Tibial nerve (tissue), 4 donors: ENCODE data around the gene MANBA.

Experiments used
- CTCF ChIP-seq, 5 experiments: fragments of 200-600 bp in 3 of 5; fragments of 450-650 bp in 2 of 5; sonication (generic) in 3 of 5; IDR thresholded peaks; one replicate each; pipeline ENCODE4 v1.5.1; 2016 to 2019; ENCODE audit warnings: antibody characterized with exemption in 5 of 5, mild to moderate bottlenecking in 3 of 5, moderate library complexity in 2 of 5
- EP300 ChIP-seq, 2 donors: sonication (generic); formaldehyde crosslinking; IDR thresholded peaks; one replicate each; pipeline ENCODE4 v1.6.1; 2017; ENCODE audit warnings: antibody characterized with exemption in 2 of 2, mild to moderate bottlenecking in 1 of 2
- POLR2A ChIP-seq, 2 donors: fragments of 450-650 bp; IDR thresholded peaks; one replicate each; pipeline ENCODE4 v1.6.1; 2017; ENCODE audit warnings: antibody characterized with exemption in 2 of 2, mild to moderate bottlenecking in 2 of 2, moderate library complexity in 2 of 2

GRCh38 chr4:102808009-102808408, 47.2 kb upstream of the MANBA start:
- TF ChIP-seq CTCF (IDR thresholded peaks at IDR 0.05) (no peak), POLR2A (IDR thresholded peaks at IDR 0.05) (no peak), EP300 (IDR thresholded peaks at IDR 0.05) (no peak)
